Measurements from ENCODE around the gene TPX2.

The TPX2 gene

DNA sequence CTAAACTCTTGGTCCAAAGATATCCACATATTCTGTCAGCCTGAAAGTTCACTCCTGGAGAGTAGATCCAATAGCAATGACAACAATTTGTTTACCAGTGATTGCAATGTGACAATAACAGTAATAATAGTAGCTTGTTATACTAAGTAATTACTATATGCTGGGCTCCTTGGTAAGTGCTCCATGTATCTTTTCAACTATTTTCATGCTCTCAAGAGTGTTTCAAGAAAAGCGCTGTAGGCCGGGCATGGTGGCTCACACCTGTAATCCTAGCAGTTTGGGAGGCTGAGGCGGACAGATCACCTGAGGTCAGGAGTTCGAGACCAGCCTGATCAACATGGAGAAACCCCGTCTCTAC lies 31.9 kb upstream of the TPX2 start:
- DNase-seq = no peak

DNA sequence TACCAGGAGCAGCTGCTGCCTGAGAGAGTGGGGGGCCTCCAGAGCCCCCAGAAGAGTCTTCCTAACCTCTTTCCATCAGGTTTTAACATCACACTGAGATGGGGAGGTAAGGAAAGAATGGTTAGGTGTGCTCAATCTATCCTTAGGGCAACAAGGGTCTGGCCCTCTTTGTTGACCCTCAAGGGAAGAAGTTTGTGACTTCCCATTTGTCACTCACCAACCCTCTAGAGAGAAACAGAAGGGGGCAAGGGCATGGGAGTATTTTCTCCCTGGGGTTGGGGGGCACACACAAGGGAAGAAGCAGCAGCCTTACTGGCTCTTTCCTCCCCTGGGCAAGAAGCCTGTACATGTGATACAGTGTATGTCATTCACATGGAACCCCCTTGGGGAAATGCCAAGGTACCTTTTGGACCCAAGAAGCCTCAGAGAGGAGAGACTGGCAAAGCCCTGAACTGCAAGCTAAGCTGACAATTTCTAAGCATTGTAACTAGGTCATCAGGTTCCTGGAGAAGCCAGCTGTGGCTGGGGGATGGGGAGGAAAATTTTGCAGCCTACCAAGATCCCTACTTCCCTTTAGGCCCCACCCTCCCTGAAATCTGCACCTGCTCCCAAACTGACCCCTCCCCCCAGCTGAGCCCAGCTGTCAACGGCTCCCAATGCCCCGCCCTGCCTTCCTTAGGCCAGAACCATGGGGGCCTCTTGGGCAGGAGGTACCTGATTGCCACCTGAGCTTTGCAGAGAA lies 30.9 kb upstream of the TPX2 start:
- no peak for DNase-seq

DNA sequence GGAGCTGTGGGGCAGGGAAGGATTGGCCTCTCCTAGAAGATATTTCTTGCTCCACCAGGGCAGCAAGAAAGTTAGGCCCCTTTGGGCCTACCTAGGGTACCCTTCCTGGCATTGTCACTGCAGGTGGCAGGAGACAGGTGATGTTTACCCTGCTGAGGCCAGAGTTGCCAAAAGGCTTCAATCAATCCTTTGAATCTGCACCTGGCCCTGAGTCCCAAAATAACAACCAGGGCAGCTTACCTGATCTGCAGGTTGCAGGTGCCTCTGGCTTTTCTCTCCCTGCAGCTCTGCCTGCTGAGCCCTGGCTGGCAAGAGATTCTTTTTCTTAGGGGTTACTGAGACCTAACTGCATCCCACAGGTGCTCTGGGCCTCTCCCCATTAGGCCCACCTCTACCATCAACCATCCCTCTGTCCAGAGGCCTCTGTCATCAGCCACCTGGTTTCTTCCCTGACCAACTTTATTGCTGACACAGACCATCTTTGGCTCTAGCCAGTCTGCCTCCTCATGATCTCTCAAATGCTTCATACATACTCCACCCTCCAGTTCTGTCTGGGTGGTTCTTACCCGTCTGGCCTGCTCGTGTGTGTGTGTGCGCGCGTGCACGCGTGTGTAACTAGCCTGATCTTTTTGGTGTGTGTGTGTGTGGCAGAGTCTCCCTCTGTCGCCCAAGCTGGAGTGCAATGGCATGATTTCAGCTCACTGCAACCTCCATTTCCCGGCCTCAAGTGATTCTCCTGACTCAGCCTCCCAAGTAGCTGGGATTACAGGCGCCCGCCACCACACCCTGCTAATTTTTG lies 30.2 kb upstream of the TPX2 start:
- no peak for DNase-seq

DNA sequence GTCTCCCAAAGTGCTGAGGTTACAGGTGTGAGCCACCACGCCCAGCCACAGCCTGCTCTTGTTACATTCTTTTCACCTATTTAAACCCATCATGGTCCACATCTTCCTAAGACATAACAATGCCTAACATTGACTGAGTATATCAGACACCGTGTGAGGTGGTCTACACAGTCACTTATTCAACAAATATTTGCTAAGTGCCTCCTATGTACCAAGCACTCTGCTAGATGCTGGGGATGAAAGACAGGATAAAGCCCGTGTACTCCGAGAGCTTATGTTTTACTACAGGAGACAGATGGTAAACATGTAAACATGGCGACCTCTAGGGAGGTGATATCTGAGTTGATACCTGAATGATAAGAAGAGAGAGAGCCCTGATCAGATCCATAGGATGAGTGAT lies 29.2 kb upstream of the TPX2 start:
- no peak for DNase-seq

DNA sequence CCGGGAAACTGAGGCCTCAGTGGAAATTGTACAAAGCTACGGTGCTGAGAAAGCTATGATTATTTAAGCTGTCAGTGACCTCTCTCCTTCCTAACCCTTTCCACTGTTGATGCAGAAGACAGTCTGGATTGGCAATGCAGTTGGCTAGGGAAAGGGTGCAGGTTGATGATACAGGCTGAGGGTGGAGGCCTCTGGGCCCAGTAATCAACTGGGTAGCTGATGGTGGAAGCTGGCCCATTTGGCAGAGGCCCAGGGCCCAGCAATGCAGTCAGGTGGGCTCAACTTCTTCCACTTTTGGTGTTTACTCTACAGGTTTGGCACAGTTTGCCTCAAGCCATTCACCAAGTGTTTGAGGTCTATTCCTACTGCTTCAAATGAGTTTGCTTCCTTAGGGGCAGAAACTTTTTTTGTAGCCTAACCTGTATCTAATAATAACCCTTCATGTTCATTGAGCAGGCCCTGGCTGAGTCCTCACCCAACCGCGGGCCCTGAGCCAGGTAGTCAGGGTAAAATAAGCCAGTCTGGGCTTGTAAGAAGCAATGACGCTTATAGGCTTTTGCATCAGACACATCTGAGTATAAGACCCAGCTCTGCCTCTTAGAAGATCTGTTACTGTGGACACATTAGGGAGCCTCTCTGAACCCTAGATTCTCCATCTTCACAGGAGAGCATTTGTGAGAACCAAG lies 28.5 kb upstream of the TPX2 start:
- no peak for DNase-seq

DNA sequence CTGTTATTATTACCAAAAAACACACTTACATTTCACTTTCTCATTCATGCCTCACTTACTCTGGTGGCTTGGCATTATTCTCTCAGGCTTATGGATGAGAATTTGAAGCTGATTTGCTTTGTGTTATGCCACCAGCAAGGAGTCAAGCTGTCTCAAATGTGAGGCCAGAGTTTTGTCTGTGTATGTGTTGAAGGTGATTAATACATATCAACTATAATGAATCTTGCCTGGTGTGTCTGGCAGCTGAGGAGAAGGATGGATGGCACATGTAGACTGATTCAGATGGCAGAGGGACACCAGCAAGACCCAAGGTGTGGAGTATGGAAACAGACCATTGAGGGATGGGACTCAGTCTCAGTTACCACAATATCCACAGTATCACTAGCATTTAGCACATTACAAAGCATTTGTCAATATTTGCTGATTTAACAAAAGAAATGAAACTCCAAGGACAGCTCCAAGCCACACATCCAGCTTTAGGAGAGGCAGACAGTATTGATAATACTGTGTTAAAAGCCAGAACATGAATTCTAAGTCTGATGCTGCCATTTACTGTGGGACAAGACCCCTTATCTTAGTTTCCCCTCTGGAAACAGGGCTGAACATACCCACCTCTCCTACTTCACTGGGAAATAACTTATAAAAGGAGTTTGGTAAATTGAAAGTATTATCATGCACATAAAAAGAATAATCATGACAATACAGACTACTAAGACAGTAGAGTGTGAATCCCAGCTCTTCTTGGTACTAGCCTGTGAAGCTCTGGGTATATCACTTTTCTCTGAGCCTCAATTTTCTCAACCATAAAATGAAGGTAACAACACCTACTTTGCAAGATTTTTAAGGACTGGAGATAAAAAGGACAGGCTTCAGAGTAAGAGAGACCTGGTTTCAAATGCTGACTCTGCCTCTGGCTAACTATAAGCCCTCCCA lies 27.6 kb upstream of the TPX2 start:
- no peak for DNase-seq

DNA sequence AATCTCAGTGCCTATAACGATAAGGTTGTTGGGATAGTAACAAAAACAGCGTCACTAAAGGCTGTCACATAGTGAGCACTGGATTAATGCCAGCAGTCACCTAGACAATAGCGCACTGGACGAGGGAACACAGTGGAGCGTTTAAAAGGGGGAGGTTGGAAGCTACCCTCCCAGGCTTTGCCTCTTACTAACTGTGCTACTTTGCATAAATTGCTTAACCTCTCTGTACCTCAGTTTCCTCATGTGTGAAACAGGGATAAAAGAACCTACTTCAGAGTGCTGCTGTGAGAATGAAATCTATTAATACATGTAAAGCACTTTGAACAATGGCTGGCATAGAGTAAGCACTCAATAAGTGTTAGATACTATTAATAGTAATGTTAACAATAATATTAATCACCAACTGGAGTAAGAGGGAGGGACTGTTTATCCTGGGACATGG lies 27.0 kb upstream of the TPX2 start:
- DNase-seq = no peak

DNA sequence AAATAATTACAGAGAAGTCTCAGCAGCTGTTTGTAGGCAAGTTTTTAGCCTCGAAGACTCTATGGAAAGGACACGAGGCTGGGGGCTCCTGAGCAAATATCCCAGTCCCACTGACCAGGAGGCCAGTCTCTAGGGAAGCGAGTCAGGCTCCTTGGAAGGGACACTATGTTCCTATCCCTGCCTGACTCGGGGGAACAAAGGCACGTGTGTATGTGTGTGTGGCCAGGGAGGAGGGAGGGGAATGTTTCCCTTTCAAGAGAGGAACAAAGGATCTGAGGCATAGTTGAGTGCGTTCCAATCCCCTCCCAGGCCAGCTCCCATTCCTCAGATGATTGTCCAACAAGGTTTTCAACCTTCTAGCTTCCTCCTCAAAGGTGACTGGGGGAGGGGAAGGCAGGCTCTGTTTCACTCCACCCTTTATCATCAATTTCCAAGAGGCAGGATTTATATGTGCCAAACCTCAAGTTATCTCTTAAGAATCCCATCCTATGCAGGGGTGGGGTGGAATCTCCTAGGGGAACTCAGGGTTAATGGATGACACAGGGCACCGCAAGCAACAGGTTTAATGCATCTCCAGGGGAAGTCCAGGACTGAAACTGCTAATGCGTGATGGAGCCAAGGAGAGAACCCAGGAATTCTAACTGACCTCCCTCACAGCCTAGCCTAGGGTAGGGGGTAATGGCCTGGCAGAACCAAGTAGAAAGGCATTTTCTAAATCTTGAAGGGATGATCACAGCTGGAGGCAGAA lies 26.4 kb upstream of the TPX2 start:
- DNase-seq = no peak

DNA sequence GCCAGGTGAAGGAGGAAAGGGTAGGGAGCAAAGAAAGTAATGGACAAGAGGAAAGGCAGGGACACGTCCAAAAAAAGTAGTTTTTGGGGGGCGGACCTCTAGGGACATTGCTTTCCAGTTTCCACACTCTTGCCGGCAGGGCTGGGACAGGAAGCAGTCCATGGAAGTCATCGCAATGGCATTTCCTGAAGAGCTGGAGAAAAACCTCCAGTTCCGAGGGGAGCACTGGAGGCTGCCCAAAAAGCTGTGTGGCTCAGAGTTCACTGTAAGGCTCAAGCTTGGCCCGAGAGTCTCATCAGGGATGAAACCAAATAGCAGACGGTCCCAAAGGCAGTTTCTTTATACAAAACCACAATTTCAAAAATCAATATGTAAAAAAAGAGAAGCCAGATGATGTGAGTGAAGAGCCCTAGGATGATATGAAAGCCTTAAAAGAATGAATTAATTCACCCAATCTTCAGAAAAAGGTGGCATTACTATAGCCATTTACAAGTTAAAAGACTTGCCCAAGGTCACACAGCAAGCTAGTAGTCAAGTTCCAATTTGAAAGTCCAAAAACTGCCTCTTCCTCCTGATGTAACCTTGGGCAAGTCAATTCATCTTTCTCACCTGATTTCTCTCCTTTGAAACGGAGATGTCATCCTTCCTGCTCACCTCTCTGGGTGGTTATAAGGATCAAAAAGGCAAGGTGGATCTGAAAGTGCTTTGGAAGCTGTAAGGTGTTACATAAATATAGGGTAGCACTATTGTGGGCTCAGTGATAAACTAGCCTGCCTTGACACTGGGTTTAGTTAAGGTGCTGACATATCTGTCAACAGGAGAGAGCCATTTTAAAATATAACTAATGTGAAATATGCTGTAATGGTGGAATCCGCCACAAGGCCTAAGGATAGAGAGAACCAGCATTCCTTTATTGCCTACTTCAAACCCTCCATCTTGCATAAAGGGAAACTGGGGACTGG lies 25.5 kb upstream of the TPX2 start:
- no peak for DNase-seq

DNA sequence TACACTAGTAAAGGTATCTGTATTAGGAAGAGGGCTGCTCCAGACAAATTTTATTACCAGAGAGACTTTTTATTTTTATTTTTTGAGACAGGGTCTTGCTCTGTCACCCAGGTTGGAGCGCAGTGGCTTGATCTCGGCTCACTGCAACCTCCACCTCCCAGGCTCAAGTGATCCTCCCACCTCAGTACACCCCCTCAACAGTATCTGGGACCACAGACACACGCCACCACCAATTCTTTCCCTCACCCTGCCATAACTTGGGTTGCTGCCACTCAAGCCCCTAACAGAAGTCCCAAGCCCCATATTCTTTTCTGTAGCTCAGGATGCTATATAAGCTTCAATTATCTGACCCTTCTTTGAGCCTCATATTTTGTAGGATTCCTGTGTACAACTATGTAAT lies 23.3 kb upstream of the TPX2 start:
- no peak for DNase-seq

DNA sequence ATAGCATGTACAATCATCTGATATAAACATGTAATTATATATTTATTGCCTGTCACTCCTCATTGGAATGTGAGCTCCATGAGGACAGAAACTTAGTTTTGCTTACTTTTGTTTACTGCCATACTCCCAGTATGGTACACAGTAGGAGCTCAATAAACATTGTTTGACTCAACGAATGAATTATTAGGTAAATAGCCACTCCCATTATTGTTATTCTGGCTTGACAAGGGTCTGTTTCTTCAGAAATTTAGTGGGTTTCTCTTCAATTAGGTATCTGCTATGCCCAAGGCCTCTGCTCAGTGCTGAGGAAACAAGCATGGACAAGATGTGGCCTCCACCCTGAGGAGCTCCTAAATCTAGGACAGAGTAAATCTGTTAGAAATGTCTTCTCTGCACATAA lies 22.7 kb upstream of the TPX2 start:
- no peak for DNase-seq

DNA sequence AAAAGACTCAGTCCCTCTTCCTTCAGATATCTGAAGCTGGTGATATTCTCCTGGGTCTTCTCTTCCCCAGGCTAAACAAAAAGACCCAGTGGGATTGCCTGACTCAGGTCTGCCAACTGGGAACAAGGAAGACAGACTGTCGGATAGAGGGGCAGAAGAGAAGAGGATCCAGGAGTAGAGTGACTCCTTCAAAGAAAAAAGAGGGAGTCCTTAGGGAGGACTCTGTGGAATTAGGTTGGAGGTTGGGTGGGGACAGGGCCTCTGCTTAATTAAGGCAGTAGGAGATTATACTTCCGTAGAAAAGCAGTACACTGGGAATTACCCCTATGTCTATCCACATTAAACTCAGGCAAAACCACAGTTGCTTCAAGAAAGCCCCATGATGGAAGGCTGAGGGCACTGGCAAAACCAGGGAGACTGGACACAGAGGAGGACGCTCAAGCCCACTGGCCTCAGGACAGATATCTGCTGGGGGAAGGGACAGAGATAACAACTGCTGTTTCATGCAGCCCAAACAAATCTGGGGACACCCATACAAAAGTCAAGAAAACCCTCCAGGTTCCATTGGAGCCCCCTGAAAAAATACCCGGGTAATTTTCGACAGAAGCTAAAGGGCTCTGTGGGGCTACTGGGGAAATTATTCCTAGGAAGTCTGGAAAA lies 22.1 kb upstream of the TPX2 start:
- DNase-seq = no peak

DNA sequence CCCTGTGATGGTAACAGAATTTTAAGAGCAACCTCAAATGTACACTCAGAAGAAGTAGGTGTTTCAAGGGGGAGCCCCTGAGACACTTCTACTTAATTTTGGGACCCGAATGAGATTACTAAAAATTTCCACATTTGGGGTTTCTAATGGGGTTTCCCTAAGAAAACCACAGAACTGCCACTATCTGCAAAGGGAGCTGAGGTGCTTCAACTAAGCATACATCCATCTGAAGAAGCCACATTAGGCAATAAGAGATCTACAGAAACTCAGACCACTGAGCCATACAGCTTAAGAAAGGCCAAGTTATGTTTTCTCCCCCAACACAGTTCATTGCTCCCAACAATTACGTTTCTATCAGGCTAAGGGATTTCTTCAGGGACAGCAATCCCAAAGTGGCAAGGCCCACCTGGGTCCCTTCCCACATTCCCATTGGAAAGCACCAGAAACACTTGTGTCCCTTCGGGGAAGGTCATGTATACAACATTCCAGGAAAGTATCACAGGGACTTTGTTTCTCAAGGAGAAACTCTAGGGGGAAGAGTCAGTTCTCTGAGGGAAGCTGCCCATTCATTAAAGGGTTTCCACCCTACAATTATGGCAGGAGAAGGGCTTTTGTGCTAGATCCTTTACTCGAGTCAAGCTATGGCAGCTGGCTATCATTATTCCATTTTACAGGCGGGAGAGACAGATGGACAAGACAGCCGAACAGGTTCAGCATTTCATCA lies 21.4 kb upstream of the TPX2 start:
- no peak for DNase-seq

DNA sequence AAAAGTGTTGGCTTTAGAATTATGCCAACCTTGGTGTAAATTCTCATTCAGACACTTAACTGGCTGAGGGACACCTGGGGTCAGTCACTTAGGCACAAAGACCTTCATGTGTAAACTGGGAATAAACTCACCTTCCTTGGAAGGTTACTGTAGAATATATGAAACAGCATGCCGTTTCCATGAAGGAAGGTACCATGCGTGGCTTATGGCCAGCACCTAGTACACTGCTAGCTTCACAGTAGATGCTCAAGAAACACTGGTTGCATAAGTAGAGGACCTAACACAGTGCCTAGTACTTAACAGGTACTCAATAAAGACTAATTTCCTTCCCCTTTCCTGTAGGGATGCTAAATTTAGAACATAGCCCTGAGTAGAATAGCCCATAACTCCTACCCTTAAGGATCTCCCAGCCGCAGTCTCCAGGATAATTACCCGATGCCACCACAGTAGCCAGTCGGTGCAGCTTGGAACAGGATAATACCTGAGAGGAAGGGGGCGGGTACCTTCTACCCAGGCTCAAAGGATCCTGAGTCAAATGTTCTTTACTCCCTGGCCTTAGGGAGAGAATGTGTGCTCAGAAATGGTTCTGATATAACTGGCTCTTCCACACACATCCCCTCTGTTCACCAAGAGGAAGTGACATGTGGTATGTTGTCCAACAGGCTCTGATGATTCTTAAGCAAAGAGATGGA lies 20.0 kb upstream of the TPX2 start:
- peak; percentile 6 for DNase-seq

DNA sequence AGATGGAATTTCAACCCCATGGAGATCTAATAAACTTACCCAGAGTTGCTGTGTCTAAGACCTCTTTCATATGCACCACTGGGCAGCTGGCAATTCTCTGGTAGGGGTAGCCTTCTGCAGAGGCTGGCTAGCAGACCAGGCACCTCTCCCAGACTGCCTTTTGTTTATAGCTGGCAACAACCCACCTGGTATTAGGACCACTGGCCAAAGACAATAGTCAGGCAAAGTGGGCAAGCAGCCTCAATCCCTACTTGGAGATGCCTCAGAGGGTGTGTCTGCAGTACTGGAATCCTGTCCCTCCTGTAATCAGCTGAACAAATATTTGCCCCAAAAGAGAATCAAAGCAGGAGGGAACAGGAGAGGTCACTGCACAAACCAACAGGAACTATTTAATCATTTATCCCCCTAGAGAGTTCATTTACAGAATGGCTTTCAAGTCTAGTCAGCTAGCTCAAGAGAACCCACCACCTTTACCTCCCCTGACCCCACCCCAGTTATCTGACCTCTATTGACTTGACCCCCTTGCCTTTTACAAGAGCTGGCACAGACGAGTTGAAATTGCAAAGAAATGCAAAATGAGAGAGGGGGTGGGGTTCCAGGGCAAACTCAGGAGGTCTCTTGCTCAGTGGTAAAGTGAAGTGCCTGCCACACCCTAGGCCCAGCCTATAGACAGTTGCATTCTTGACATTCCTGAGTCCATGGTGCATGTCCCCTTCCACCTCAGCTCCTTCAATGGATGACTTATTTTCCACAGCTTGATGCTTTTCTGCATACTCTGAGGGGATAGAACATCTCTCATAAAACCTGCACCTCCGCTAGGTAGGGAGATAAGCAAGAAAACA lies 19.2 kb upstream of the TPX2 start:
- DNase-seq = no peak

DNA sequence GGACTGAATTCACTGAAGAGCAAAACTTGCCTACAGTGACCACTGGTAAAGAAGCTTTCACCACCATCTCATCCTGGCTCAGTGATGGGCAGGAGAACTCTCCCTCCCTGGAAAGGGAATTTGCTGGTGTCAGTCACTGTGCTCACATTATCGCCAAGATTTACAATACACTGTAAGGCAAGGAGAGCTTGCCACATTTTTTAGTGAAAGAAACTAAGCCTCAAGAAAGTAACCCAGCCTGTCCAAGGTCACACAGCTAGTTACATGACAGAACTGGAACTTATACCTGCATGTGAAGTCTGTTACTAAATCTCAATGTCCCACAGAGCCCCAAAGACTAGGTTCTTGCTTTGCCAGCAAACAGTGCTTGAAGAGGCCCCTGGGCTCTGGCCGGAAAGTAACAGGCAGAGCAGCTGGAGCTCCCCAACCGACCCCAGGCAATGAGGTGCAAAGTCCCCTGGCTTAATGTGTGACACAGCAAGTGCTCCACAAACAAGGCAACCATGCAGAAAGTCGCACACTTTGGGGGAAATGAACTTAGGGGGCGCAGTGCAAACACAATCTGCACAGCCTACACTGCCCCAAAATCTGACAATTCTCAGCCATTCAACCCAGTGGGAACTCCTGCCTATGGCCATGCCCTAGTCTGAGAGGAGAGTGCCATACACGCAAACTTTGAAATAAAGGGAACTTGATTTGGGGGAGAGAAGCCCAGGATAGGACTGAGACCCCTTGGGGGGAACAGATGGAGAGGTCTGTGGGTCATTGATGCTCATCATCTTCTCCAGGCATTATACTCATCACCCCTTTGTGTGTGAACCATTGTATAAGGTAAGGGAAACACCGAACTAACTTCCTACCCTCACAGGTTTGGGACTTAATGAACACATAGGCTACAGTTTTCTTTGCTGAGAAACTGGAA lies 18.3 kb upstream of the TPX2 start:
- DNase-seq = peak; percentile 14
